AG10803 (cell line): Measurements from ENCODE around the gene TRAPPC10.

Source experiments
- DNase-seq: peaks from one replicate; pipeline ENCODE4 v3.0.0; 2010; ENCODE audit warnings: low read depth
- H3K4me3 ChIP-seq: 2 replicates; pipeline ENCODE4 v1.5.1; 2011; ENCODE audit warnings: mild to moderate bottlenecking, low read length, control low read depth
- CTCF ChIP-seq: conservative IDR thresholded peaks from 2 replicates; pipeline ENCODE4 v1.5.1; 2011; ENCODE audit warnings: mild to moderate bottlenecking, low read length, control low read depth, inconsistent platforms

The TRAPPC10 gene

DNA sequence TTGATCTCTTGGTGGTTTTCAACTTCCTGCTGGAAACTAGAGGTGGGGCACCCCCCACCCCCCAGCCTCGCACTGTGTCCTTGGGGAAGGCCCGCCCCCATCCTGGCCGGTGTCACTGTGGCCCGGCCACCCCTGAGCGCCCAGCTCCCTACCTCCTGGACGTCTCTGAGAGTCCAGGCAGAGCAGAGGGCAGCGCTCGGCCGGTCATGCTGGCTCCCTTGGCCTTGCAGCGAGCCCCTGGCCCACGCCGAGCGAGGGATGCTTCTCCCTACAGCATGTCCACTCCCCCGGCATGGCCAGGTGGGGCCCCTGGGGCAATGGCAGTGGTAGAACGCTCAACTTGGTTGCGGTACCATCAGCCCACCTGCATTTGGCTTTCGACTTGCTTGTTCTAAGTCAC, 28.7 kb upstream of the TRAPPC10 start:
- DNase-seq = no peak
- no peak overlapping the region for H3K4me3 ChIP-seq
- no peak for TF ChIP-seq CTCF

DNA sequence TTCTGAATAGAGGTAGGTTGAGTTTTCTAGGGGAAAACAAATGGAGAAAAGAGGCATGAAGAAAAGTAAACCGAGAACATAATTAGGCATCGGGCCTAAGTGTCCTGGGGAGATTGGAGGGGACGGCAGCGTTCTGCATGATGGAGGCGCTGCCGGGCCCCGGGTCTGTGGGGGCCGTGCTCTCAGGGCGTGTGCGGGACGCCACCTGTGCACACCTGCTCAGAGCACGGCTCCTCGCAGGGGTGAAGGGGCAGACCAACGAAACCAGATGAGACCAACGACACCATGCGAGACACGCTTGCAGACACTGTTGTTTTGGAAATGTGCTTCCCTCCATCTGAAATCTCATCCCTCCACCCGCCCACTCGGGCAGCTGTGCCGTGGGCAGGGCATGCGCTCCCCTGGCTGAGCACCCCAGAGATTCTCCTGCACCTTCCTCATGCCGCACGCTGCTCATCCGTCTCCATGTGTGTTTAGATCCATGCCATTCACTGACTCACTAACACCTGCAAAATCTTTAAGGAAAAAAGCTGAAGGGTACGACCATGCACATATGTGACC, 28.2 kb upstream of the TRAPPC10 start:
- no peak for TF ChIP-seq CTCF
- H3K4me3 ChIP-seq = no peak overlapping the region
- DNase-seq = no peak

DNA sequence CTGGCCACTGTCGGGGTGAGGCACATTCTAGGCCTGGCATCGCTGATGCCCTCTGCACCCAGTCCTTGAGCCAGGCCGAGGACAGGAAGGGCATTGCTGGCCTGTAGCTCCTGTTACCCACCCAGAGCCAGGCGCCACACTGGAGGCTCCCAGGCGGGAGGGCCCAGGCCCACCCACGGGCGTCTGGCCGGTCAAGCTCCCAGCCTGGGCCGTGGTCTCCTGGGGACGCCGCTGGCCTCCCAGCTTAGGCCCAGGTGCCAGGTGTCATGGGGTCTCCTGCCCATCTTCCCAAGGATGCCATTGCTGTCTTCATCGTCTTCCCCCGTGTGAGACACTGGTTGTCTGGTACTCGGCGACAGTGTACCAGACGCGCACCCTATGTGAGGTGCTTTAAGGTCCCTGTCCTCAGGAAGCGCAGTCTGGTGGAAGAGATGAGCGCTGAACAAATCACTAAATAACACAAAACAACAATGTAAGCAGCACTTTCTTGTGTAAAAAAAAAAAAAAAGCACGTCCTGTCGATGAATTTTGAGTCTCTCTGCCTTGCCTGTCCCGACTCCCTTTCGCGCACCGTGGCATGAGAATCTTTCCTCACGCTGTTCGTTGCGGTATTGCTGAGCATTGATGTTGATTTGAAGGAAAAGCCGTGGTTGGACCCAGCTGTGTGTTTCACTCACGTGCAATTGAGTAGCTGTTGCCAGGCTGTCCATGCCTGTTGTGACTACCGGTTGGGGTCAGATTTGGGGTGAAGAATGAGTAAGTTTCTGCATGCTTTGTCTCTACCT, 27.0 kb upstream of the TRAPPC10 start:
- H3K4me3 ChIP-seq = no peak overlapping the region
- no peak for DNase-seq
- no peak for TF ChIP-seq CTCF

DNA sequence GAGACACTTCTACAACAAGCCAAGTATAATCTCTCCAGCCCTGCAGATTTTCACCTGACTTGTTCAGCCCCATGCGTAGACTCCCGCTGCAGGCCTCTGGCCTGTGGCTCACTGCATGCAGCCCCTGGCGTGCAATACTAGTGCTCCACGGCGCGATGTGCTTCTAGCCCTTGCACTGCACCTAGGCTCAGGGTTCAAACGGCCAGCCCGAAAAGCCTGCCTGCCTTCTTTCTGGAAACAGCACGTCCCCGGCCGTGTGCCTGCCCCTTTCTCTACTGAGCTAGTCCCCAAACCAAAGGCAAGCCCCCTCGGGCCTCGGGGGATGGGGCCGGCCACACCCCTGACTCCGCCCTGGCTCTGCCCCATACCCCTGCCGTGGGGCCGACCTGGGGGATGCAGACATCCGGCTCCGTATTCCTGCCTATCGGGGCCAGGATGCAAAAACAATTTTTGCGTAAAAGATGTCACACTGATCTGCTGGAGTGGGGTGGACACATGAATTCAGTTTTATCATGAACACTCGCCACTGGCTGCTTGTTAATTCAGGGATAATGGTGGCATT, 26.3 kb upstream of the TRAPPC10 start:
- no peak for DNase-seq
- no peak for TF ChIP-seq CTCF
- H3K4me3 ChIP-seq = no peak overlapping the region

DNA sequence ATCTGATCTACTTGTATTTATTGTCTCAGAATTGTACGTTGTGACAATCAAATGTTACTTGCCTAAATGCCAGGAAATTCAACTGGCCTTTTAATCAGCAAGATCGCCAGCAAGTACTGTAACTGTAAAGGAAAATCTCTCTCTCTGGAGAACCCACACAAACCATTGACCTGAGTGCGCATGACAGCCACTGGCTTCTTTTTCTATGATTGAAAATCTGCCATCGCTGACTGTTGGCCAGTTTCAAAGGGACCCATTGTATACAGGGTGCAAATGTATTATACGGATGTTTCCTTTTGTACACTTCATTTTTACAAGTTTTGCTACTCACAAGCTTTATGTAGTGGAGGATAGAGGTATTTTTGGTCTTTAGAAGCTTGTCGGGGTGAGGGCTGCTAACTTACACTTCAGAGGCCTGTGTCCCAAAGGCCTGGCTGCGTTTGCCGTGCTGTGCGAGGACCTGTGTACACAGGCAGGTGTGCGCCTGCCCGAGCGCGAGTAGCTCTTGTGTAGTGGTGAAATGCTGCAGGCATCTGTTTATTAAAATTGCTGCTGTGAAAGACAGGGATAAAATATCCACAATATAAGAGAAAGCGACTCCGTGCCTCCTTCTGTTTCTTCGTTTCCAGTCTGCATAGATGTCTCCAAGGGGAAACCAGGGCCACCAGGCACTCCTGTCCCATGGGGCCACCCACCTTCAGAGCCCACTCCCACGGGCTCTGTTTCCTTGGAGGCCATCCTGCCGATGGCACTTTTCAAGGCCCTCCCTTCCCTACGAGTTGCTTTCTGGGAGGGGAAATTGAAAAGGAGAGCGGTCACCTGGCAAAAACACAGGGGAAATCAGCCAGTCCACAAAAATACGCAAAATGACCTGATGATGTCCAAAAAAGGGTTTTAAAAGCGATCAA, 25.3 kb upstream of the TRAPPC10 start:
- no peak for DNase-seq
- H3K4me3 ChIP-seq = no peak overlapping the region
- TF ChIP-seq CTCF = no peak

- no peak for DNase-seq
- no peak for TF ChIP-seq CTCF
- H3K4me3 ChIP-seq = no peak overlapping the region
Measured at GRCh38 chr21:43987509-43987908, 24.6 kb upstream of the TRAPPC10 start.
